AG10803 (cell line): ENCODE results near the gene DNHD1.

Experiments
- DNase-seq: peaks from one replicate; pipeline ENCODE4 v3.0.0; 2010; ENCODE audit warnings: low read depth
- H3K4me3 ChIP-seq: 2 replicates; pipeline ENCODE4 v1.5.1; 2011; ENCODE audit warnings: mild to moderate bottlenecking, low read length, control low read depth
- TF ChIP-seq, protein P1 (sequence below): conservative IDR thresholded peaks from 2 replicates; pipeline ENCODE4 v1.5.1; 2011; ENCODE audit warnings: mild to moderate bottlenecking, low read length, control low read depth, inconsistent platforms

DNHD1 gene

DNA sequence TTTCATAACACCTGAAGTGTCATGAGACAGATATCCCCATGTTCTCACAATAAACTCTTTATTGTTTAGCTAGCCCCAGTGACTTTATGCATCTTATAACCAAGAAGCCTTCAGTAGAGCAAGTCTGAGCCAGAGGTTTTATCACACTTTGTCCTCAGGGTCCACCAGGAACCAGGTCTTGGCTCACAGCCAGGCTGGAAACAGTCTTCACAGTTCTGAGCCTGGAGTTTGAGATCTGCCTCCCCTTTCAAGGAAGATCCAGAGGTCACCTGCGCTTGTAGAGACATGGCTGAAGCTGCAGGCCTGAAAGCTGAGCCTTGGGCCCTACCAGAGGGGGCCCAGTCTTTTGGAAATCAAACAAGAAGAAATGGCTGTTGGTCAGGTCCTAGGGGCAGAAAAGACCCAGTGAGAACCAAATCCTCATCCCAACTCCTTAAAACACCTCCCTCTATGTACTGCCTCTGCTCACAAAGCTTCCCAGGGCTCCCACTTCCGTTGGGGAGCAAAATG lies 102.9 kb downstream of the DNHD1 start:
- no peak overlapping the region for H3K4me3 ChIP-seq
- TF ChIP-seq, protein P1, sequence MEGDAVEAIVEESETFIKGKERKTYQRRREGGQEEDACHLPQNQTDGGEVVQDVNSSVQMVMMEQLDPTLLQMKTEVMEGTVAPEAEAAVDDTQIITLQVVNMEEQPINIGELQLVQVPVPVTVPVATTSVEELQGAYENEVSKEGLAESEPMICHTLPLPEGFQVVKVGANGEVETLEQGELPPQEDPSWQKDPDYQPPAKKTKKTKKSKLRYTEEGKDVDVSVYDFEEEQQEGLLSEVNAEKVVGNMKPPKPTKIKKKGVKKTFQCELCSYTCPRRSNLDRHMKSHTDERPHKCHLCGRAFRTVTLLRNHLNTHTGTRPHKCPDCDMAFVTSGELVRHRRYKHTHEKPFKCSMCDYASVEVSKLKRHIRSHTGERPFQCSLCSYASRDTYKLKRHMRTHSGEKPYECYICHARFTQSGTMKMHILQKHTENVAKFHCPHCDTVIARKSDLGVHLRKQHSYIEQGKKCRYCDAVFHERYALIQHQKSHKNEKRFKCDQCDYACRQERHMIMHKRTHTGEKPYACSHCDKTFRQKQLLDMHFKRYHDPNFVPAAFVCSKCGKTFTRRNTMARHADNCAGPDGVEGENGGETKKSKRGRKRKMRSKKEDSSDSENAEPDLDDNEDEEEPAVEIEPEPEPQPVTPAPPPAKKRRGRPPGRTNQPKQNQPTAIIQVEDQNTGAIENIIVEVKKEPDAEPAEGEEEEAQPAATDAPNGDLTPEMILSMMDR, result no peak
- no peak for DNase-seq

DNA sequence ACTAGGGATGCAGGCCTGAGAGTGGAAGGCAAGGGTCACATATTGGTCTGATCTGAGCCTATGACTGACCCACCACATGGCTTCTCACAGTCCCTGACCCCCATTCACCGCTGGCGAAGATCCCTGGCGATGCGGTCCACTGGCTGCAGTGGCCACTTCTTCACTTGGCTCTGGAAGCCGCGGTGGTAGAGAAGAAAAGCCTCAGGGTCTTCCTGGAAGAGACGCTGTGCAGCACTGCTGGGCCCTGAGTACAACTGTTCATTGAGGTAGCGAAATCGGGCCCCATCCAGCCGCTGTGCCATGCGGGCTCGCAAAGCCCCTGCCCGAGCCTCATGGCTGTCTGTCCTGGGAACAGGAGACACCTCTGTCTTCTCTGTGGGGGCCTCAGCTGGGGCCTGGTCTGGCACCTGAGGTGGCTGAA lies 104.0 kb downstream of the DNHD1 start:
- DNase-seq, result no peak
- TF ChIP-seq, protein P1, result no peak
- H3K4me3 ChIP-seq, result no peak overlapping the region

DNA sequence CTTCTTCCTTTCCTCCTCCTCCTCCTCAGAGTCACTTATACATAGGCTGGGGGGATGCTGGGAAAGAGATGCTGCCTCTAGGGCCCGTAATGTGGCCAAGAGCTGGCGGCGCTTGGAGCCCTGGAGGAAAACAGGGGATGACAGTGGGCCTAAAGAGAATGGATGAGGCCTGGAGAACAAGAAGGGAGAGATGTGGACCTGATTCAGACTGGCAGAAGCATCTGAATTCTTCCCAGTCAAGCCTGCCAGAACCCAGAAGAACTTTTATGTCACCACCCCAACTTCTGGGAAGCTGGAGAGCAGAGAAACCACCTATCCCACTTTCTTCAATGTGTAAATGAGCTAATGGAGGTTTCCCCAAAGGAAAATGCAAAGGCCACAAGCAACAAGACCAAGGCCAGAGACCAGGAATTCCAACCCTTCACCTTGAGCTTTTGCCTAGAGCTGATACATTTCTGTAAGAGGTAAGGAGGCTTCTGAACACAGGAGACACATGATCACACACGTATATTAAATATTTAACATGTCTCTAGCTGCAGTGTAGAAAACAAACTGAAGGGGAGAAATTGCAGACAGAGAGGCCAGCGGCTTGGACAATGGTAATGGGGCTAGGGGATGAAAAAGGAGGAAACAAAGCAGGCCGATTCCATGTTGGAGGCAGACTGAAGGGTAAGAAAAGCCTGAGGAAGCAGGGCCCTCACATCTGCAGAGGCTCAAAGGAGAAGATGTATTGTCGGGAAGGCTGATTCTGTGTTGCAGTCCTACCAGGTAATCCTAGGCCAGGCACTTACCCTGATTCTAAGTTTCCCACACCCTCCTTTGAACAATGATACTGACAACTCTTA lies 105.2 kb downstream of the DNHD1 start:
- peak overlapping the region; percentile 99 for H3K4me3 ChIP-seq
- TF ChIP-seq, protein P1, result no peak; the same call in 1 of the 2 replicates
- no peak for DNase-seq

DNA sequence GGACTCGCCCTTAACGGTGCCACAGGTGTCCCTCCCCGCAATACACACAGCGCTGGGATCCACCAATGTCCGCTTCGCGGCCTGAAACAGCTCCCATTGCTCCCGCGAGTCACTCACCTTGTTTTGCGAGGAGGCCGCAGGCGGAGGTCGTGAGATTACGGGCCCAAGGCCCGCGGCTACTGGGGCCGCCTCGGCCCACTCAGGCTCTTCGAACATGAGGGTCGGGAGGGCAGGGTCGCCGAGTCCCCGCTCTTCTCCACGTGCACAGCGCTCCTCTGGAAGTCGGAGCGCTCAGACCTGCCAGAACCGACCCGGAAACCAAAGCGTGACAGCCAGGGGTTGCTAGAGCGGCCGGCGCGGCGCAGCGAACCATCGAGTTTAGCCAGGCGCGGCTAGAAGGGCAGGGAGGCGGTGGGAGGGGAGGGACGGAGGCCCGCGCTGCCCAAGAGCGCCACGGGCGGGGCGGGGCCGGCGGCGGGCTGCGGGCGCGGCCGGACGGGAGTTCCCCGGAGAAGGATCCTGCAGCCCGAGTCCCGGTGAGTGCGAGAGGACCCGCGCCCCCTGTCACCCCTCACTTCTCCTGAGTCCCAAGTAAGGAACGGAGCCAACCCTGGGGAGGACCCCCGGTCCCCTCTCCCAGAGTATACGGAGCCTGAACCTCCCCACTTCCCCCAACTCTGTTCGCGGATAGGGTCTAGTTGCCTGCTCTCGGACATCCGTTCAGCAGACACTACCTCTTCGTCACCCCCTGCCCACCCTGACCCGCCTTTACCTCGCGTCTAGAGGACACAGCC lies 106.4 kb downstream of the DNHD1 start, which contains the start of the genes ILK and RRP8:
ILK (plus strand) TSS at position 488 of the 794 bp plus-strand sequence. CDS start 498 bp downstream, outside the sequence.
RRP8 (minus strand) TSS at position 330 of the 794 bp plus-strand sequence; CDS start at position 216, 114 bp downstream.
- peak within 1 kb of the TSS; percentile 99 for H3K4me3 ChIP-seq
- TF ChIP-seq, protein P1, result peak; percentile 18; the same call in 1 of the 2 replicates
- peak; percentile 87 for DNase-seq

DNA sequence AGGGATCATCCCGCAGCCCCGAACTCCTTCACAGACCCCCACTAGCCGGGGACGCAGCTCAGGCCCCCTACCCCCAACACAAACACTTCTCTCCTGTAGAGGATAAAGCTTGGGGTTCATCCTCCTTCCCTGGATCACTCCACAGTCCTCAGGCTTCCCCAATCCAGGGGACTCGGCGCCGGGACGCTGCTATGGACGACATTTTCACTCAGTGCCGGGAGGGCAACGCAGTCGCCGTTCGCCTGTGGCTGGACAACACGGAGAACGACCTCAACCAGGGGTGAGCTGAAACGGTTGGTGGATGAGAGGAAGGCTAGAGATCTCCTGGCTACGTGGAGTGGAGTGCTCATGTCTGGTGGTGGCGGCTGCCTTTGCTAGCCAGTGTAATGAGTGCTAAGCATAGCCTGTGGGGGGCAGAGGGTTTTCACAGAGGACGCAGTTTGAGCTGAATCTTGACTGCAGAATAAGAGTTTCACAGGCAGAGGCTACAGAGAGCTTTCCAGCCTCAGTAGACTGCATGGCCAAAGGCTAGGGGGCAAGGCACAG lies 107.1 kb downstream of the DNHD1 start:
- H3K4me3 ChIP-seq, result peak overlapping the region; percentile 99
- TF ChIP-seq, protein P1, result peak; percentile 39
- peak; percentile 68 for DNase-seq

DNA sequence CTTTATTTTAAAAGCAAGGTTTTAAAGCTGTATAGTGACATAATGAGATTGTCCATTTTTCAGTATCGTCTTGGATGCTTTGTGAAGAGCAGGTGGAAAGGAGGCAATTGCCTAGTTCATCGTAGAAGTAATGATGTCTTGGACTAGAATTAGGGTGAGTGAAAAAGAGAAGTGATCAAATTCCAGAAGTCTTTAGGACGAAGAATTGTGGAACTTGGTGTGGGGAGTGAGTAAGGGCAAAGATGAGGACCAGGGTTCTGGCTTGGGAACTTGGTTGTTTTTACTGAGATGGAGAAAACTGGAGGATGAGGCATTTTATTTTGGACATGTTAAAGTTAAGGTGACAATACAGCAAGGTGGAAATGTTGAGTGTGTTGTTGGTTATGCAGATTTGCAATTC lies 107.7 kb downstream of the DNHD1 start:
- DNase-seq, result no peak
- TF ChIP-seq, protein P1, result no peak
- peak overlapping the region; percentile 99 for H3K4me3 ChIP-seq
